NCI-H345 (cell line): ENCODE results near the gene SLC19A1.

Experiments used
- DNase-seq: peaks from one replicate; lab custom pipeline; 2025; lab: John Stamatoyannopoulos, UW

The SLC19A1 gene

DNA sequence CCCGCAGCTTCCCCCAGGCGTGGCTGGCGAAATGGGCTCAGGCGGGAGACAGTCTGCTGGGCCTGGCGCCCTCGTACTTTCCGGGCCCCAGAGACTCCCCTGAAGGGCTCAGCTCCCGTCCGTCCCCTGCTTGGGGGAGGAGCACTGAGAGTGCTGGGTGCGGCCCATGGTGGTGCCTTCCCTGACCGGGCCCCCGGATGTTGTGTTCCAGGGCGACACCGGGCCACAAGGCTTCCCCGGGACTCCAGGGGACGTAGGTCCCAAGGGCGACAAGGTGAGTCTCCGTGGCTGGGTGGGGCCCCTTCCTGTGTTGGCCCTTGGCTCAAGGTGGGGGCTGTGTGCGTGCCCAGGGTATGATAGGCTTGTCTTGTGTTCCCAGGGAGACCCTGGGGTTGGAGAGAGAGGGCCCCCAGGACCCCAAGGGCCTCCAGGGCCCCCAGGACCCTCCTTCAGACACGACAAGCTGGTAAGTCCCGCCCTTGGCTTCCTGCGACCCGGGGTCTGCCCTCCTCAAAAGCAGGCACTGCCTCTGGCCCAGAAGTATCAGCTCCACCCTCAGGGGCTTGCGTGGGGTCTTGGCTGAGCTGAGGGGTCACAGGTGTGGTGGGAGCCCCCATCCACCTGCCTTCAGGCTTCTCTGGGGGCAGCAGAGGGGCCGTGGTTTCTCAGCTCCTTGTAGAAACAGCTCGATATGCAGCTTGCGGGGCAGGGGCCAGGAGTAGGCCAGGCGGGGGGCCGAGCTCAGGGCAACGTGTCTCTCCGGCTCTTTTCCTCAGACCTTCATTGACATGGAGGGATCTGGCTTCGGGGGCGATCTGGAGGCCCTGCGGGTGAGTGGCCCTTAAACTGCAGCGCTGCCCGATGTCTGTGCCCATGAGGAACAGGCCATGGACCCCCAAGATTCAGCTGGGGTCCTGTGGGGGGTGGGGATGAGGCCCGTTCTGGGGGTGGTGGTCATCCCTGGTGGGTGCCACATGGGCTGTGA, 62.3 kb downstream of the SLC19A1 start:
- DNase-seq, result no peak

DNA sequence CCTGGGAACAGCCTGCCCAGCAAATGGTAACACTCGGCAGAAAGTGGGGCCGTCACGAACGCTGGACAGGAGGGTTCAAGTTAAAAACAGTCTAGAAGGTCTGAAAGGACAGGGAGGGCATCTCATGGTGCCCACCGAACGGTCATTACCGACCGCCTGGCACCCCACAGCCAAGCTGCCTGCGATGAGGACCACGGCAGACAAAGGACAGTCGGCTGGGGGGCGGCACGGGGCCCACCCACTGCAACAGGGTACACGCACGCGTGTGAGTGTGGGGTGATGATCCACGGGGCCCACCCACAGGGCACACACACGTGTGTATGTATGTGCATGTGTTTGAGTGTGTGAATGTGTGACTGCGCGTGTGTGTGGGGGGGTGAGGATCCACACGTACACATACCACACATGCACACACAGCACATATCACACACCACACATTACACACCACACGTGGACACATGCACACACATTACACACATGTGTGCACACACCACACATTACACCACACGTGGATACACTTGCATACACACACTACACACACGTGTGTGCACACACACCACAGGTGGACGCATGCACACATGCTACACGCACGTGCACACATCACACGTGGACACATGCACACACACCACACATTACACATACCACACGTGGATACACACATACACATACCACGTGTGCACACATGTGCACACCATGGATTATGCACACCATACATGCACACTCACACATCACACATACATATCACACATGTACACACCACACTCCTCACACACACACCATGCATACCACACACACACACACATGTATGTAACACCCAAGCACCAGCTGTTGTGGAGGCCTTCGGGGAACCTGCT, 63.2 kb downstream of the SLC19A1 start:
- DNase-seq, result no peak

DNA sequence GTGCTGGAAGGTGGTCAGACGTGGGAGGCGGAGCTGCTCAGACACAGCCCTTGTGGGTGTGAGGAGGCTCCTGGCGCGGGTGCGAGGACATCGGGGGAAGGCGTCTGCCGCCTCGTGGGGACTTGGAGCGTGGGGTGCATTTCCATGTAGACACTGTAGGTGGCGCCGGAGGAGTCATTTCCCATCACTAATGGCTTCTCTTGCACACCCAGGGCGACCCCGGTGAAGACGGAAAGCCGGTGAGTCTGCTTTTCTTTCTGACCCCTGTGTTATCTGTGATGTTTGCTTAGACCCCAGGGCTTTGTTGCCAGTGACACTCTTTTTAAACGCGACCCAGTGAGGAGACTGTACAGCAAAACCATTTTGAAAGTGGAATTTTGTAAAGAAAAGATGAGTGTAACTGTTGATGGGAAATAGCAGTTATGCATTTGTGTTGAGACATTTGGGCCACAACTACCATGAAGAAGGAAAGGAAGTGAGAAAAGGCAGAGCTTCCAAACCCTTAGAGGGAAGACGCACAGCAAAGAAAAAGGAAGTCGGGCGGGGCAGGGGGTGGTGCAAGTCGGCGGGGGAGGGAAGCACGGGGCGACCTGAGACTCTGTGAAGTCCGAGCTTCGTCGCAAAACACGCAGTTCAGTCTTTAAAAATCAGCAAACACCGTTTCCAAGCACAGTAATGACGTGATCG, 64.0 kb downstream of the SLC19A1 start:
- peak; percentile 51 for DNase-seq

- DNase-seq, result no peak
Measured at GRCh38 chr21:45477176-45478114, 64.8 kb downstream of the SLC19A1 start.

GRCh38 chr21:45476582-45476981, 65.7 kb downstream of the SLC19A1 start:
- DNase-seq, result no peak

GRCh38 chr21:45475797-45476570, 66.3 kb downstream of the SLC19A1 start:
- DNase-seq, result no peak

- DNase-seq, result no peak
Measured at GRCh38 chr21:45475004-45475685, 67.1 kb downstream of the SLC19A1 start.

GRCh38 chr21:45474323-45474950, 67.8 kb downstream of the SLC19A1 start:
- DNase-seq, result no peak

DNA sequence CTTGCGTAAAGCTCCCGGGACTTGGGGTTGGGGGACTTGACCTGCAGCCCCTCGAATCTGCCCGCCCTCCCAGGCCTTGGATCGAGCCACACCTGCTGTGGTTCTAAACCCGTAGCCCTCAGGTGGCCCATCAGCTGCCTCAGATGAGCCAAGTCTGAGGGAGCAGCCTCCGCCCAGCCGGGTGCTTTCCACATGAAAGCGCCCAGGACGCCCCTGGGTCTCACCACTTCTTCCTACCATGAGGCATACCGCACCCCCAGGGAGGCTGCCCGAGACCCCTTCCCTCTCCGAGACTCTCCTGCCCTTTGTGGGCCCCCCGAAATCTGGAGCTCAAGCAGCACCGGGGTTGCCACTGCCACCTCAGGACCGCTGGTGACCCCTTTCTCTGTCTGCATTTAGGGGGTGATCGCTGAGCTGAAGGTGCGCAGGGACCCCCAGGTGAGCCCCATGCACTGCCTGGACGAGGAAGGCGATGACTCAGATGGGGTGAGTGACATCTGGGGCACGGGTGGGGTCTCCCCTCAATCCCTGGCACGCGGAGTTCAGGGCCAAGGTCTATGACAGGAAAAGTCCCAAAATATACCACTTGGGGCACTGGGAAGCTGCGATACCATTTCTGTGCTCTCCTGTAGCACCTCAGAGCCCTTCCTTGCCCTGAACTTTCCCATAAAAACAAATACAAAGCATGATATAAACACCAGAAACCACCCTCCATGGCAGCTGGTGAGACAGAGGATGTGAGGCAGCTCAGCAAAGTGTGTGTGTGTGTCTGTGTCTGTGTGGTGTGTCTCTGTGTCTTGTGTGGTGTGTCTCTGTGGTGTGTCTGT, 68.5 kb downstream of the SLC19A1 start:
- DNase-seq, result no peak

GRCh38 chr21:45472445-45473365, 69.5 kb downstream of the SLC19A1 start:
- no peak for DNase-seq

DNA sequence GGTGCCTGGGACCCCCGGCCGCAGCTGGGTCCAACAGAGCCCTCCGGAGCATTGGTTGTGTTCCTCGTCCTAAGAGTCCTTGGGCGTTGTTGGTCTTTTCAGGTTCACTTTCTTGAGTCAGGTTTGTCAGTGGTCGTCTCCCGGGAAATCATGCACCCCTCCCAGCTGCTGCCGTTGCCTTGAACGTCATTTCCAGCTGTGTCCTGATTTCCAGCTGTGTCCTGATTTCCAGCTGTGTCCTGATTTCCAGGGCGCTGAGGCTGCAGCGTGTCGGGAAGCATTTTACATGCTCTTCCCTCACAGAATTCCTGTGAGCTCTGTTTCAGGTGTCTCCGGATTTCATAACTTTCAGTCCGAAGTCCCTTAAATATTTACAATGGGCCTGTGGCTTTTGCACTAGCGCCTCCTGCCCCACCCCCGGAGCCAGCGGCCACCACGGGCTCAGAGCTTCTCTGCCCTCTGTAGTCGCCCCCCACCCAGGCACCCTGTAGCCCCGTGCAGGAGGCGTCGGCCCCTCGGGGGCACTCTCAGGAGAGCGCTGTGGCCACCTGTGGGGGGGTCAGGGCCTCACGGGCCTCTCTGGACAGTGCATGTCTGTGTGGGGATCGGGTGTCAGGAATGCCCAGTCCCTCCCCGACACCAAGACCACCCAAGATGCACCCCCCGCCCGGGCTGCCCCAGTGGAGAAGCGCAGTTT, 70.6 kb downstream of the SLC19A1 start:
- DNase-seq, result no peak

GRCh38 chr21:45470773-45471524, 71.3 kb downstream of the SLC19A1 start:
- no peak for DNase-seq

- DNase-seq, result no peak
Measured at GRCh38 chr21:45470087-45470515, 72.1 kb downstream of the SLC19A1 start.

- no peak for DNase-seq
Measured at GRCh38 chr21:45469273-45470086, 72.8 kb downstream of the SLC19A1 start.

GRCh38 chr21:45468971-45469272, 73.3 kb downstream of the SLC19A1 start:
- no peak for DNase-seq
